ENCODE results near the gene CCM2. TPM values are rescaled to one million over a fixed set of nuclear protein-coding genes. Genes with fewer than 3 reads are reported as not detected.
A peak's percentile ranks its signal among the peaks of the same experiment; 100 is the strongest.

The CCM2 gene
- total RNA-seq, 3 donors from 2014 or later = 32.3 to 45.3 (median 35.4) TPM

- TF ChIP-seq, protein P1, sequence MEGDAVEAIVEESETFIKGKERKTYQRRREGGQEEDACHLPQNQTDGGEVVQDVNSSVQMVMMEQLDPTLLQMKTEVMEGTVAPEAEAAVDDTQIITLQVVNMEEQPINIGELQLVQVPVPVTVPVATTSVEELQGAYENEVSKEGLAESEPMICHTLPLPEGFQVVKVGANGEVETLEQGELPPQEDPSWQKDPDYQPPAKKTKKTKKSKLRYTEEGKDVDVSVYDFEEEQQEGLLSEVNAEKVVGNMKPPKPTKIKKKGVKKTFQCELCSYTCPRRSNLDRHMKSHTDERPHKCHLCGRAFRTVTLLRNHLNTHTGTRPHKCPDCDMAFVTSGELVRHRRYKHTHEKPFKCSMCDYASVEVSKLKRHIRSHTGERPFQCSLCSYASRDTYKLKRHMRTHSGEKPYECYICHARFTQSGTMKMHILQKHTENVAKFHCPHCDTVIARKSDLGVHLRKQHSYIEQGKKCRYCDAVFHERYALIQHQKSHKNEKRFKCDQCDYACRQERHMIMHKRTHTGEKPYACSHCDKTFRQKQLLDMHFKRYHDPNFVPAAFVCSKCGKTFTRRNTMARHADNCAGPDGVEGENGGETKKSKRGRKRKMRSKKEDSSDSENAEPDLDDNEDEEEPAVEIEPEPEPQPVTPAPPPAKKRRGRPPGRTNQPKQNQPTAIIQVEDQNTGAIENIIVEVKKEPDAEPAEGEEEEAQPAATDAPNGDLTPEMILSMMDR (IDR thresholded peaks at IDR 0.05) = no peak
- TF ChIP-seq POLR2AphosphoS5 (IDR thresholded peaks at IDR 0.05) (no peak), POLR2A (IDR thresholded peaks at IDR 0.05) (no peak)
- H3K36me3 ChIP-seq = no peaks in the 10 kb centered on the region
These were observed 41.2 kb upstream of the CCM2 start for GRCh38 chr7:44958645-44959344.

DNA sequence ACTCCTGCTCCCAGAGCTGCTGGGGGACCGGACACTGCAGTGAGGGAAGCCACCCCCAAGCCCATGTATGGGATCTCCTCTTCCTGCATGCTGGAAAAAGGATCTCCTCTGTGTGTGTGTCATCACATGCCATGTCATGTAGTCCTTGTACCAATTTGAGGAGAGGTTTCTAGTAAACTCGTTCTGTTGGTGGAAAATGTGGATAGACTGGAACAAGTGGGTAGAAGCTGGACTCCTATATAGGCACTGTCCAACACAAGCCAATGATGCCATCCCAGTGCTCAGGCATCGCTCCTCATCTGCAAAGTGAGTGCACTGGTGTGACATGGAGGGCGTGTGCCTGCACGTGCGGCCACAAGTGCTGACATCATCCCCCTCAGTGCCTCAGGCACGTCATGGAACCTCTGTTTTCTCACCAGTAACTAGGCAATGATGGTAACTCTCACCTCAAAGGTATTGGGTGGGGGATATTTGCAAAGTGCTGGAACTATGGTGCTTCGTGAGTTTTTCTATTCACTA lies 40.5 kb upstream of the CCM2 start:
- Histone ChIP-seq H3K9me3 (no peaks in the 10 kb centered on the region), H3K27ac (no peak overlapping the region), H3K4me1 (no peaks in the 10 kb centered on the region), H3K27me3 (peaks cover 0 to 7% of the 10 kb centered on the region in 2 donors), H3K36me3 (no peaks in the 10 kb centered on the region), H3K4me3 (no peak overlapping the region)
- TF ChIP-seq POLR2A (IDR thresholded peaks at IDR 0.05) = no peak
- no peak for TF ChIP-seq POLR2AphosphoS5 (IDR thresholded peaks at IDR 0.05)
- TF ChIP-seq, protein P1 (IDR thresholded peaks at IDR 0.05) = no peak
- no peak for DNase-seq (ENCODE audit: low spot score in 2 of 2)
- intact Hi-C loops (cut with DNase I; ENCODE audit: low total_unique reads) = no loop called here

More at GRCh38 chr7:44958645-44959344, 41.2 kb upstream of the CCM2 start:
- H3K27me3 ChIP-seq = peaks cover 0 to 7% of the 10 kb centered on the region in 2 donors
- H3K4me1 ChIP-seq = no peaks in the 10 kb centered on the region
- H3K27ac ChIP-seq = no peak overlapping the region
- intact Hi-C loops (cut with DNase I; ENCODE audit: low total_unique reads) = no loop called here
- no peak overlapping the region for H3K4me3 ChIP-seq
- no peak for DNase-seq (ENCODE audit: low spot score in 2 of 2)
- H3K9me3 ChIP-seq = no peaks in the 10 kb centered on the region

- no peaks in the 10 kb centered on the region for H3K36me3 ChIP-seq
- no peak overlapping the region for H3K4me3 ChIP-seq
- peaks cover 0 to 7% of the 10 kb centered on the region in 2 donors for H3K27me3 ChIP-seq
- H3K4me1 ChIP-seq = no peaks in the 10 kb centered on the region
- no peaks in the 10 kb centered on the region for H3K9me3 ChIP-seq
- no peak for DNase-seq (ENCODE audit: low spot score in 2 of 2)
- TF ChIP-seq, protein P1 (IDR thresholded peaks at IDR 0.05) = no peak
- TF ChIP-seq POLR2A (IDR thresholded peaks at IDR 0.05) (no peak), POLR2AphosphoS5 (IDR thresholded peaks at IDR 0.05) (no peak)
- intact Hi-C loops (cut with DNase I; ENCODE audit: low total_unique reads) = no loop called here
- H3K27ac ChIP-seq = no peak overlapping the region
These were observed 39.9 kb upstream of the CCM2 start for GRCh38 chr7:44960011-44960580.

- Histone ChIP-seq H3K27ac (no peak overlapping the region), H3K4me1 (no peaks in the 10 kb centered on the region), H3K9me3 (no peaks in the 10 kb centered on the region), H3K4me3 (peak overlapping the region; percentile 39 to 65 (median 43)), H3K27me3 (peaks cover 0 to 7% of the 10 kb centered on the region in 2 donors), H3K36me3 (no peaks in the 10 kb centered on the region)
- intact Hi-C loops (cut with DNase I; ENCODE audit: low total_unique reads) = no loop called here
- no peak for DNase-seq (ENCODE audit: low spot score in 2 of 2)
- TF ChIP-seq POLR2AphosphoS5 (IDR thresholded peaks at IDR 0.05) = no peak
- TF ChIP-seq, protein P1 (IDR thresholded peaks at IDR 0.05) = no peak
- no peak for TF ChIP-seq POLR2A (IDR thresholded peaks at IDR 0.05)
These were observed 38.0 kb upstream of the CCM2 start for GRCh38 chr7:44961844-44962482.
